ENCODE results near the gene ZNF143. TPM values are rescaled to one million over a fixed set of nuclear protein-coding genes. Genes with fewer than 3 reads are reported as not detected.

ZNF143 gene
- total and polyA plus RNA-seq, 8 donors = 5.3 to 18.9 (median 11.9) TPM

DNA sequence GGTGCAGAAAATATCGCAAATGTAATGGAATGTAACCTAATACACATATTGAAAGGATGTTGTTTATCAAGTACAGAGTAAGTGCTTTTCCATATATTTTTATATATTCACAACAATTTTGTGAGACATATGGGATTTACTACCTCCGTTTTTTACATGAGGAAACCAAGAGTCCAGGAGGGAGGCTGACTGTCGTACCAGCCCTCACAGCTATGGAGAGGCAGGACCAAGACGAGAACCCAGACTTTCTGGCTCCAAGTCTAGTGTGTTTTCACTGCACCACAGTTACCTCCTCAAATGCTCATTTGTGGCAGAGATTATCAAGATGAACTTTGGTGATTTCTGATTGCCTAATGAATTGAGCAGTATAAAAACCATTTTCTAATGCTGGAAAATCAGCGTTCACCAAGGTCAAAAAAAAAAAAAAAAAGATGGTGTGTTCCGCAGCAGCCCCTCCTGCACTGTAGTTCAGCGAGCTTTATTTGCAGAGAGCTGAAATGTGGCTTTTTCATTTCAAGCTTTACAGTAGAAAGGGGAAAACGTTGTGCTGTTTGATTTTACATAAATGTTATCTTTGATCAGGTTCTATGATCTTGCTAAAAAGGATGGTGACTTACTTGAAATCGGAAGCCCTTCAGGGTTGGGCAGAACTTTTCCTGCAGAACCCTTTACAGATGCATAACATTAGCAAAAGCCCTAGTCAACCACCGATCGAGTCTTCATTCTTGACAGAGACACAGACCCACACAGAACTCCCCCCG lies 67.9 kb downstream of the ZNF143 start:
- no peaks in the 10 kb centered on the region for H3K9me3 ChIP-seq
- no peak overlapping the region for H3K4me3 ChIP-seq
- WGBS, 2 donors = 70 to 73% methylated on average over 12 of the region's 12 CpGs
- H3K4me1 ChIP-seq = peaks cover 0 to 7% (median 3%) of the 10 kb centered on the region in 3 donors
- H3K36me3 ChIP-seq = peaks cover 0 to 3% (median 0%) of the 10 kb centered on the region in 3 donors
- H3K27me3 ChIP-seq = no peaks in the 10 kb centered on the region
- TF ChIP-seq, protein P1, sequence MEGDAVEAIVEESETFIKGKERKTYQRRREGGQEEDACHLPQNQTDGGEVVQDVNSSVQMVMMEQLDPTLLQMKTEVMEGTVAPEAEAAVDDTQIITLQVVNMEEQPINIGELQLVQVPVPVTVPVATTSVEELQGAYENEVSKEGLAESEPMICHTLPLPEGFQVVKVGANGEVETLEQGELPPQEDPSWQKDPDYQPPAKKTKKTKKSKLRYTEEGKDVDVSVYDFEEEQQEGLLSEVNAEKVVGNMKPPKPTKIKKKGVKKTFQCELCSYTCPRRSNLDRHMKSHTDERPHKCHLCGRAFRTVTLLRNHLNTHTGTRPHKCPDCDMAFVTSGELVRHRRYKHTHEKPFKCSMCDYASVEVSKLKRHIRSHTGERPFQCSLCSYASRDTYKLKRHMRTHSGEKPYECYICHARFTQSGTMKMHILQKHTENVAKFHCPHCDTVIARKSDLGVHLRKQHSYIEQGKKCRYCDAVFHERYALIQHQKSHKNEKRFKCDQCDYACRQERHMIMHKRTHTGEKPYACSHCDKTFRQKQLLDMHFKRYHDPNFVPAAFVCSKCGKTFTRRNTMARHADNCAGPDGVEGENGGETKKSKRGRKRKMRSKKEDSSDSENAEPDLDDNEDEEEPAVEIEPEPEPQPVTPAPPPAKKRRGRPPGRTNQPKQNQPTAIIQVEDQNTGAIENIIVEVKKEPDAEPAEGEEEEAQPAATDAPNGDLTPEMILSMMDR (IDR thresholded peaks at IDR 0.05) = no peak
- DNase-seq (no peak), ATAC-seq (no peak), FAIRE-seq (no peak)
- intact Hi-C loops (cut with DNase I) = no loop called here
- no peak overlapping the region for H3K27ac ChIP-seq

DNA sequence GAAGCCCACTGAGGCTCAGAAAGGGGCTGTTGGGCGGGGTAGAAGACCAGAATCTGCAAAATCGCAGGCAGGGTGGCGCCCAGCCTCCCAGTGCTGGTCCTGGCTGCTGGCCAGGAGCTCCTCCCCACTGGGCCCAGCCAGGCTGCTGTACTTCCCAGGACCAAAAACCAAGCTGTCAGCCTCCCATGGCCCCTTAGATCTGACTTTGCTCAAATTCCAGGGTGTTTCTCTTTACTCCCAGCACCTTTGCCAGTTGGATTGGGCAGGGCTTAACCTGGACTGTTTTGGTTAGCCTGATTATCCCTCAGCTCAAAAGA lies 68.5 kb downstream of the ZNF143 start:
- intact Hi-C loops (cut with DNase I) = no loop called here
- H3K27ac ChIP-seq = no peak overlapping the region
- peaks cover 0 to 7% (median 3%) of the 10 kb centered on the region in 3 donors for H3K4me1 ChIP-seq
- peak; percentile 75 to 83 (median 78) for ATAC-seq
- H3K27me3 ChIP-seq = no peaks in the 10 kb centered on the region
- H3K4me3 ChIP-seq = no peak overlapping the region
- FAIRE-seq = no peak
- H3K36me3 ChIP-seq = peaks cover 0 to 3% (median 0%) of the 10 kb centered on the region in 3 donors
- H3K9me3 ChIP-seq = no peaks in the 10 kb centered on the region
- peak in 4 of 6 donors; percentile 31 to 75 (median 48) for DNase-seq
- 50 to 51% methylated on average over 3 of the region's 3 CpGs for WGBS, 2 donors
- TF ChIP-seq, protein P1 (IDR thresholded peaks at IDR 0.05) = no peak

DNA sequence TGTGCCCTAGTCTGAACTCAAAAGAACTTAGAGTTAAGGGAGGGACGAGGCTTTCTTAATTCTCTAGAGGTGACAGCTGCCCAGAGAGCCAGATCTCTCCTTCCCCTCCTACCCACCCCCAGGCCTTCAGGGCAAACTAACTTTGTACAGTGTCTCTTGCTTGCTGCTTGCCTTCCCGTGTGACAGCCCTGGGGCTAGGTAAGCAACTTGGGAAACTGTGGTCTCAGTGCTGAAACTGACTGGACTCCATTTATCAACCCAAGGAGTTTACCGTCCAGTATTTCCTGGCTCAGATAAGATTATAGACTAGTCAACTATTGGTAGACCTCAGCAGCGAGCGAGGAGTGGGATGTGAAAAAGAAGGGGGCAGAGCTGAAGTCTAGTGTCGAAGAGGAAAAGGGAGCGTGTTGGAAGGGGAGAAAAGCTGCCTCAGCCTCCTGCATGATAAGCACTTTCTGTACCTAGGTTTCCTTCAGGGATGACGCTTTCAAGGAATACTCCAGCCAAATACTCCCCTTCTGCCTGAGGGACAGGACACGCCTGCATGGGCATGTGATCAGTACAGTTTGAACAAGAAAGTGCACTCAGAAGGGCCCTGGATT lies 69.3 kb downstream of the ZNF143 start:
- intact Hi-C loops (cut with DNase I) = no loop called here
- TF ChIP-seq, protein P1 (IDR thresholded peaks at IDR 0.05) = no peak
- Histone ChIP-seq H3K27ac (no peak overlapping the region), H3K36me3 (peaks cover 0 to 3% (median 0%) of the 10 kb centered on the region in 3 donors), H3K9me3 (no peaks in the 10 kb centered on the region), H3K27me3 (no peaks in the 10 kb centered on the region), H3K4me1 (peaks cover 0 to 7% (median 3%) of the 10 kb centered on the region in 3 donors), H3K4me3 (no peak overlapping the region)
- ATAC-seq (peak in 1 of 4 donors; percentile 8), FAIRE-seq (no peak), DNase-seq (no peak)
- 80 to 81% methylated on average over 9 of the region's 9 CpGs for WGBS, 2 donors

DNA sequence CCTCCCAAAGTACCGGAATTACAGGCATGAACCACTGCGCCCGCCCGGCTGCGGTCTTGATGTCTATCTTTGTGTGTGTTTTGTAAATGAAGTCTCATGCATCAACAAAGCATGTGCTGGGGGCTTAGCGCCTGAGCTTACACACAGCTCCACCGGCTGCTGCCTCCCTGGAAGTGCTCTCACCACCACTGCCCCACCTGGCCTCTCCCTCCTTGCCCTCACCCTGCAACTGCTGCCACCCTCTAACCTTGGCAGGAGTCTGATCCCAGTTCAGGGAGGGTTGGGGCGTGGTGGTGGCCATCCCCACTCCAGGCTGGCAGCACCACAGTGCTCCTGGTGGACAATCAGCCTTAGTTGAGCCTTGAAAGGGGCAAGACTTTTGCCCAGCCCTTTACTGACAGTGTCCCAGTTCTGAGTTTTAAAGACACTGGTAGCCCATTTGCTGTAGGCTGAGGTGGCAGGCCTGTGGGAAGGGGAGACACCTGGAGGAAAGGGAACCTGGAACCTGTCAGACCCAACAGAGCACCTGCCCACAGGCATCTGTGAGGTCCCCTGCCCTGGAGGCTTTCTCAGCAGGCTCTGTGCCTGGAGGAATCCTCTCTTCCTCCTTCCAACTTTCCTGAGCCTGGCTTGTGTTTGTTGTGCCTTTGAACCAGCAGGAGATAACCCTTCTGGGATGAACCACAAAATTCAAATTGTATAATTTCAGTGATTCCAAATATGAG lies 70.3 kb downstream of the ZNF143 start:
- H3K36me3 ChIP-seq = peaks cover 0 to 3% (median 0%) of the 10 kb centered on the region in 3 donors
- H3K27me3 ChIP-seq = no peaks in the 10 kb centered on the region
- TF ChIP-seq, protein P1 (IDR thresholded peaks at IDR 0.05) = no peak
- H3K9me3 ChIP-seq = no peaks in the 10 kb centered on the region
- peaks cover 0 to 7% (median 3%) of the 10 kb centered on the region in 3 donors for H3K4me1 ChIP-seq
- WGBS, 2 donors = 93 to 97% methylated on average over 8 of the region's 8 CpGs
- H3K4me3 ChIP-seq = no peak overlapping the region
- DNase-seq (no peak), FAIRE-seq (no peak), ATAC-seq (no peak)
- no peak overlapping the region for H3K27ac ChIP-seq
- intact Hi-C loops (cut with DNase I) = no loop called here
